ENCODE measurements around the gene C10orf71. TPM values are rescaled to one million over a fixed set of nuclear protein-coding genes. Genes with fewer than 3 reads are reported as not detected.

Gene C10orf71
- total RNA-seq, 1 experiment from 2014 or later, result not detected

- in situ Hi-C loops (cut with HindIII; ENCODE audit: low pct_unique_long_range_greater_than_20kb, low sequenced_read_pairs), result no loop called here
- no peak for DNase-seq (ENCODE audit: low read depth, low spot score)
These were observed 49.6 kb downstream of the C10orf71 start for GRCh38 chr10:49348593-49348992.

- in situ Hi-C loops (cut with HindIII; ENCODE audit: low pct_unique_long_range_greater_than_20kb, low sequenced_read_pairs), result no loop called here
- no peak for DNase-seq (ENCODE audit: low read depth, low spot score)
These were observed 50.4 kb downstream of the C10orf71 start for GRCh38 chr10:49349390-49349789.

GRCh38 chr10:49350138-49350537 lies 51.2 kb downstream of the C10orf71 start:
- in situ Hi-C loops (cut with HindIII; ENCODE audit: low pct_unique_long_range_greater_than_20kb, low sequenced_read_pairs), result no loop called here

GRCh38 chr10:49350846-49351532 lies 52.0 kb downstream of the C10orf71 start:
- DNase-seq (ENCODE audit: low read depth, low spot score), result no peak
- in situ Hi-C loops (cut with HindIII; ENCODE audit: low pct_unique_long_range_greater_than_20kb, low sequenced_read_pairs), result no loop called here

More at GRCh38 chr10:49350138-49350537, 51.2 kb downstream of the C10orf71 start:
- DNase-seq (ENCODE audit: low read depth, low spot score), result no peak

- no peak for DNase-seq (ENCODE audit: low read depth, low spot score)
These were observed 52.7 kb downstream of the C10orf71 start for GRCh38 chr10:49351669-49352068.

GRCh38 chr10:49352323-49352722 lies 53.4 kb downstream of the C10orf71 start:
- in situ Hi-C loops (cut with HindIII; ENCODE audit: low pct_unique_long_range_greater_than_20kb, low sequenced_read_pairs), result no loop called here
- DNase-seq (ENCODE audit: low read depth, low spot score), result no peak

More at GRCh38 chr10:49351669-49352068, 52.7 kb downstream of the C10orf71 start:
- in situ Hi-C loops (cut with HindIII; ENCODE audit: low pct_unique_long_range_greater_than_20kb, low sequenced_read_pairs), result no loop called here

- DNase-seq (ENCODE audit: low read depth, low spot score), result no peak
- in situ Hi-C loops (cut with HindIII; ENCODE audit: low pct_unique_long_range_greater_than_20kb, low sequenced_read_pairs), result no loop called here
These were observed 54.3 kb downstream of the C10orf71 start for GRCh38 chr10:49353026-49353894.

GRCh38 chr10:49353895-49354566 lies 55.1 kb downstream of the C10orf71 start:
- no peak for DNase-seq (ENCODE audit: low read depth, low spot score)
- in situ Hi-C loops (cut with HindIII; ENCODE audit: low pct_unique_long_range_greater_than_20kb, low sequenced_read_pairs), result no loop called here

GRCh38 chr10:49354593-49354992 lies 55.6 kb downstream of the C10orf71 start:
- in situ Hi-C loops (cut with HindIII; ENCODE audit: low pct_unique_long_range_greater_than_20kb, low sequenced_read_pairs), result no loop called here
- no peak for DNase-seq (ENCODE audit: low read depth, low spot score)

GRCh38 chr10:49355221-49355620 lies 56.3 kb downstream of the C10orf71 start:
- in situ Hi-C loops (cut with HindIII; ENCODE audit: low pct_unique_long_range_greater_than_20kb, low sequenced_read_pairs), result no loop called here
- no peak for DNase-seq (ENCODE audit: low read depth, low spot score)

GRCh38 chr10:49356181-49356580 lies 57.2 kb downstream of the C10orf71 start:
- DNase-seq (ENCODE audit: low read depth, low spot score), result no peak
- in situ Hi-C loops (cut with HindIII; ENCODE audit: low pct_unique_long_range_greater_than_20kb, low sequenced_read_pairs), result no loop called here

GRCh38 chr10:49356944-49357343 lies 58.0 kb downstream of the C10orf71 start:
- no peak for DNase-seq (ENCODE audit: low read depth, low spot score)
- in situ Hi-C loops (cut with HindIII; ENCODE audit: low pct_unique_long_range_greater_than_20kb, low sequenced_read_pairs), result no loop called here

GRCh38 chr10:49357910-49358309 lies 58.9 kb downstream of the C10orf71 start:
- in situ Hi-C loops (cut with HindIII; ENCODE audit: low pct_unique_long_range_greater_than_20kb, low sequenced_read_pairs), result no loop called here
- no peak for DNase-seq (ENCODE audit: low read depth, low spot score)

GRCh38 chr10:49359349-49360270 lies 60.6 kb downstream of the C10orf71 start:
- peak; percentile 5 for DNase-seq (ENCODE audit: low read depth, low spot score)
- in situ Hi-C loops (cut with HindIII; ENCODE audit: low pct_unique_long_range_greater_than_20kb, low sequenced_read_pairs), result no loop called here

GRCh38 chr10:49360271-49361177 lies 61.6 kb downstream of the C10orf71 start:
- in situ Hi-C loops (cut with HindIII; ENCODE audit: low pct_unique_long_range_greater_than_20kb, low sequenced_read_pairs), result no loop called here
- no peak for DNase-seq (ENCODE audit: low read depth, low spot score)

- in situ Hi-C loops (cut with HindIII; ENCODE audit: low pct_unique_long_range_greater_than_20kb, low sequenced_read_pairs), result no loop called here
- DNase-seq (ENCODE audit: low read depth, low spot score), result no peak
These were observed 62.2 kb downstream of the C10orf71 start for GRCh38 chr10:49361178-49361554.
